DMS 273 (cell line): ENCODE measurements around the gene SNIP1.
"Not testable (repeated sequence)": the region's sequence is repeated elsewhere in the genome, so short reads cannot be mapped to it uniquely, and the experiment has no call there.

Source experiments
- DNase-seq: peaks from one replicate; lab custom pipeline; 2025; ENCODE audit not compliant: unreplicated experiment; lab: John Stamatoyannopoulos, UW

SNIP1 gene

GRCh38 chr1:37513795-37514349, 40.2 kb downstream of the SNIP1 start:
- DNase-seq = peak; percentile 55

GRCh38 chr1:37509181-37509580, 44.9 kb downstream of the SNIP1 start:
- peak; percentile 27 for DNase-seq

GRCh38 chr1:37506740-37507139, 47.4 kb downstream of the SNIP1 start:
- no peak for DNase-seq

GRCh38 chr1:37502791-37503190, 51.3 kb downstream of the SNIP1 start:
- not testable (repeated sequence) for DNase-seq

- DNase-seq = no peak
Observed at GRCh38 chr1:37502104-37502503, 52.0 kb downstream of the SNIP1 start.

- DNase-seq = no peak
Observed at GRCh38 chr1:37501661-37502060, 52.4 kb downstream of the SNIP1 start.

DNA sequence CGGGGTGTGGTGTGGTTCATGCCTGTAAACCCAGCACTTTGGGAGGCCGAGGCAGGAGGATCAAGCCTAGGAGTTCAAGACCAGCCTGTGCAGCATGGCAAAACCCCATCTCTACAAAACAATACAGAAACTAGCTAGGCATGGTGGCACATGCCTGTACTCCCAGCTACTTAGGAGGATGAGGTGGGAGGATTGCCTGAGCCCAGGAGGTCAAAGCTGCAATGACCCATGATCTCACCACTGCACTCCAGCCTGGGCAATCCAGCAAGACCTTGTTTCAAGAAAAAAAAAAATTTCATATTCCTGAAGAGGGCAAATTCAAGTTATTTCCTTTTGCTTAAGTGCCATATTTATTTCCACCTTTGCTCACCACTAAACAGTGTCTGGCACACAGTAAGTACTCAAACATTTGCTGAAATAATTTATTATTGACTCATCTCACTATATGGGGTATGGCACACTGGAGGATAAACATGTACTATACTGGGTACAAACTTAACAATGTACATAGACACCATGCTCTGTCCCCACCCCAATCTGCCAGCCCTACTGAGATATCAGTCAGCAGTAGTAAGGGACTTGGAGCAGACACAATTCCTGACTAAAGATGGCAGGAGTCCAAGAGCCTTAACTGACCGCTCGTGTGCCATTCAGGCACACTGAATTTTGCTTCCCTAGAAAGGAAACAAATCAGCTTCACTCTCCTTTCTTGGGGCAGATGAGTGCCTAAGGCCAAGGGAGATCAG, 55.0 kb downstream of the SNIP1 start:
- peak; percentile 35 for DNase-seq

DNA sequence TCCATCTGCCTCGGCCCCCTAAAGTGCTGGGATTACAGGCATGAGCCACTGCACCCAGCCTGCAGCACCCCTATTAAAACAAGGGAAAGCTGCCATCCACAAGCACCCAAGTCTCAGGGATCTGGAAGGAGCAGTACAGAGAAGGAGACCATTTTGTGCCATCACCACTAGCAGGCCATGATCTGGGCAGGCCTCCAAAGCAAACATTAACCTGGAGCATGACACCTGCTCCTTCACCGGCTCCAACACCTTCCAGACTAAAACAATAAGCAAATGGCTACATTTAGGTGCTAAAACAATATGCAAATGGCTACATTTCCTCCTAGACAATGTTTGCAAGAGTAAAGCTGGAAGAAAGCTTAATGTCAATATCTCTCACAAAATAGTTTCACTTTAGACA, 56.3 kb downstream of the SNIP1 start:
- peak; percentile 50 for DNase-seq

- no peak for DNase-seq
Observed at GRCh38 chr1:37495875-37496274, 58.2 kb downstream of the SNIP1 start.

GRCh38 chr1:37493336-37494098, 60.6 kb downstream of the SNIP1 start:
- no peak for DNase-seq

- DNase-seq = no peak
Observed at GRCh38 chr1:37487619-37487984, 66.5 kb downstream of the SNIP1 start.

GRCh38 chr1:37486680-37487618, 67.1 kb downstream of the SNIP1 start:
- peak; percentile 86 for DNase-seq

GRCh38 chr1:37485902-37486679, 68.0 kb downstream of the SNIP1 start:
- peak; percentile 88 for DNase-seq
